HCT116 (cell line): ENCODE measurements around the gene ERC2. TPM values are rescaled to one million over a fixed set of nuclear protein-coding genes. Genes with fewer than 3 reads are reported as not detected.

ENCODE experiments used
- ATAC-seq: fragments of 200-7000 bp; cut with Tn5 transposase; 2 replicates; pipeline ENCODE4 v1.9.1; 2020; ENCODE audit warnings: mild to moderate bottlenecking, moderate library complexity
- BruUV-seq: library from RNA; stranded (reverse); fragments of 400-500 nt; replicated peaks from 2 replicates; lab custom pipeline; 2021; lab: Mats Ljungman, UMichigan
- CTCF ChIA-PET: fragments of 300-600 bp; sonication (Branson Sonifier 250); formaldehyde crosslinking; loops from one replicate; lab custom pipeline; 2021; ENCODE audit warnings: antibody characterized with exemption; lab: Charles Lee
- POLR2A ChIA-PET: fragments of 300-600, 350-600 bp; sonication (Branson Sonifier 250); formaldehyde crosslinking; loops from one replicate; lab custom pipeline; 2021; ENCODE audit warnings: antibody characterized with exemption; lab: Charles Lee
- RAD21 ChIA-PET, 2 experiments: fragments of 300-600 bp; sonication (Branson Sonifier 250); formaldehyde crosslinking; loops; one replicate each; lab custom pipeline; 2023; ENCODE audit warnings: low total read pairs in 2 of 2; ENCODE audit not compliant: uncharacterized antibody in 2 of 2, unreplicated experiment in 2 of 2, low non-redundant PET in 1 of 2; lab: Charles Lee
- DNase-seq: peaks from one replicate; pipeline ENCODE4 v3.0.0-alpha.2; 2010; ENCODE audit warnings: low read depth, low spot score
- H2AFZ ChIP-seq: fragments of 200-600 bp; shearing (Covaris generic), sonication (generic); 2 replicates; pipeline ENCODE4 v1.6.1; 2017; ENCODE audit warnings: low read depth, mixed run types, mixed read lengths, antibody characterized with exemption, low read length; ENCODE audit not compliant: poor library complexity, severe bottlenecking
- H3K27ac ChIP-seq: 2 replicates; pipeline ENCODE4 v1.5.1; 2012; ENCODE audit warnings: low read depth, low read length
- H3K27me3 ChIP-seq: fragments of 200-600 bp; sonication (generic); 2 replicates; pipeline ENCODE4 v1.6.1; 2016; ENCODE audit warnings: mixed run types, low read length, mixed read lengths; ENCODE audit not compliant: insufficient read depth
- H3K36me3 ChIP-seq, 2 experiments: fragments of 200-500 bp in 1 of 2; fragments of 200-600 bp in 1 of 2; sonication (Bioruptor generic) in 1 of 2; sonication (generic) in 1 of 2; 2 replicates each; pipeline versions ENCODE4 v1.5.1 to v1.6.1; 2014 to 2016; ENCODE audit warnings: low read length in 2 of 2, inconsistent platforms in 1 of 2, mixed read lengths in 1 of 2, mixed run types in 1 of 2; ENCODE audit not compliant: insufficient read depth in 2 of 2, control insufficient read depth in 1 of 2
- H3K4me1 ChIP-seq, 2 experiments: fragments of 200-600 bp in 1 of 2; sonication (generic) in 1 of 2; 2 replicates each; pipeline versions ENCODE4 v1.5.1 to v1.6.1; 2012 to 2017; ENCODE audit warnings: low read length in 2 of 2, inconsistent platforms in 1 of 2, mild to moderate bottlenecking in 1 of 2, mixed read lengths in 1 of 2, mixed run types in 1 of 2, moderate library complexity in 1 of 2; ENCODE audit not compliant: insufficient read depth in 2 of 2, control insufficient read depth in 1 of 2
- H3K4me2 ChIP-seq: fragments of 200-600 bp; sonication (generic); 2 replicates; pipeline ENCODE4 v1.6.1; 2017; ENCODE audit warnings: mixed run types, low read length, mixed read lengths
- H3K4me3 ChIP-seq, 2 experiments: fragments of 200-600 bp in 1 of 2; sonication (generic) in 1 of 2; replicated peaks in 1 of 2; 2 replicates each; pipeline ENCODE4 v1.5.1; 2011 to 2016; ENCODE audit warnings: low read length in 2 of 2, control low read depth in 1 of 2, low read depth in 1 of 2, mild to moderate bottlenecking in 1 of 2, mixed read lengths in 1 of 2, mixed run types in 1 of 2
- H3K79me2 ChIP-seq: fragments of 200-600 bp; sonication (generic); 2 replicates; pipeline ENCODE4 v1.6.1; 2017; ENCODE audit warnings: mild to moderate bottlenecking, mixed run types, low read length, moderate library complexity, mixed read lengths; ENCODE audit not compliant: insufficient read depth
- H3K9ac ChIP-seq: fragments of 200-600 bp; sonication (generic); 2 replicates; pipeline ENCODE4 v1.6.1; 2016; ENCODE audit warnings: low read length, mixed read lengths
- H3K9me2 ChIP-seq: fragments of 200-600 bp; sonication (generic), shearing (Covaris generic); 2 replicates; pipeline ENCODE4 v1.6.1; 2017; ENCODE audit warnings: mixed run types, mild to moderate bottlenecking, moderate library complexity; ENCODE audit not compliant: insufficient read depth
- H3K9me3 ChIP-seq, 2 experiments: fragments of 200-500 bp in 1 of 2; fragments of 200-600 bp in 1 of 2; sonication (Bioruptor generic) in 1 of 2; sonication (generic) in 1 of 2; 2 replicates each; pipeline ENCODE4 v1.6.1; 2014 to 2017; ENCODE audit warnings: low read length in 2 of 2, mixed read lengths in 2 of 2, inconsistent platforms in 1 of 2, low read depth in 1 of 2, mild to moderate bottlenecking in 1 of 2, mixed run types in 1 of 2, moderate library complexity in 1 of 2; ENCODE audit not compliant: control insufficient read depth in 1 of 2, insufficient read depth in 1 of 2
- H4K20me1 ChIP-seq: fragments of 200-600 bp; sonication (generic), shearing (Covaris generic); 2 replicates; pipeline ENCODE4 v1.6.1; 2017; ENCODE audit warnings: mixed run types, mild to moderate bottlenecking, moderate library complexity; ENCODE audit not compliant: insufficient read depth
- CBX3 ChIP-seq: IDR thresholded peaks from 2 replicates; pipeline ENCODE4 v1.6.1; 2012; ENCODE audit warnings: low read depth
- CTCF ChIP-seq, 3 experiments: fragments of 200-600 bp in 1 of 3; sonication (generic) in 1 of 3; IDR thresholded peaks in 2 of 3; conservative IDR thresholded peaks in 1 of 3; 2 replicates each; pipeline ENCODE4 v1.5.1; 2012 to 2017; ENCODE audit warnings: low read depth in 2 of 3, low read length in 2 of 3, antibody characterized with exemption in 1 of 3, borderline replicate concordance in 1 of 3, control low read depth in 1 of 3, mild to moderate bottlenecking in 1 of 3, mixed read lengths in 1 of 3, mixed run types in 1 of 3, moderate library complexity in 1 of 3; ENCODE audit not compliant: insufficient read depth in 1 of 3
- MAX ChIP-seq: IDR thresholded peaks from 2 replicates; pipeline ENCODE4 v1.6.1; 2012
- SIN3A ChIP-seq: IDR thresholded peaks from 2 replicates; pipeline ENCODE4 v1.6.1; 2012; ENCODE audit warnings: low read depth
- ZFX ChIP-seq: fragments of 450-650 bp; IDR thresholded peaks from 2 replicates; pipeline ENCODE4 v1.6.1; 2017
- ZNF274 ChIP-seq: fragments of 200-500 bp; sonication (Bioruptor generic); IDR thresholded peaks from 2 replicates; pipeline ENCODE4 v1.6.1; 2014; ENCODE audit warnings: mild to moderate bottlenecking, low read depth, low read length, inconsistent platforms
- intact Hi-C: fragments of 100-400 bp; cut with micrococcal nuclease; formaldehyde crosslinking; loops from 2 replicates; pipeline ENCODE4 v1.10.0; 2022
- total RNA-seq: library from RNA; stranded (reverse); gene quantifications from one replicate; pipeline ENCODE4 v1.2.1, GENCODE V29; 2021; ENCODE audit not compliant: unreplicated experiment

ERC2 gene
- total RNA-seq, 1 experiment from 2014 or later = not detected

DNA sequence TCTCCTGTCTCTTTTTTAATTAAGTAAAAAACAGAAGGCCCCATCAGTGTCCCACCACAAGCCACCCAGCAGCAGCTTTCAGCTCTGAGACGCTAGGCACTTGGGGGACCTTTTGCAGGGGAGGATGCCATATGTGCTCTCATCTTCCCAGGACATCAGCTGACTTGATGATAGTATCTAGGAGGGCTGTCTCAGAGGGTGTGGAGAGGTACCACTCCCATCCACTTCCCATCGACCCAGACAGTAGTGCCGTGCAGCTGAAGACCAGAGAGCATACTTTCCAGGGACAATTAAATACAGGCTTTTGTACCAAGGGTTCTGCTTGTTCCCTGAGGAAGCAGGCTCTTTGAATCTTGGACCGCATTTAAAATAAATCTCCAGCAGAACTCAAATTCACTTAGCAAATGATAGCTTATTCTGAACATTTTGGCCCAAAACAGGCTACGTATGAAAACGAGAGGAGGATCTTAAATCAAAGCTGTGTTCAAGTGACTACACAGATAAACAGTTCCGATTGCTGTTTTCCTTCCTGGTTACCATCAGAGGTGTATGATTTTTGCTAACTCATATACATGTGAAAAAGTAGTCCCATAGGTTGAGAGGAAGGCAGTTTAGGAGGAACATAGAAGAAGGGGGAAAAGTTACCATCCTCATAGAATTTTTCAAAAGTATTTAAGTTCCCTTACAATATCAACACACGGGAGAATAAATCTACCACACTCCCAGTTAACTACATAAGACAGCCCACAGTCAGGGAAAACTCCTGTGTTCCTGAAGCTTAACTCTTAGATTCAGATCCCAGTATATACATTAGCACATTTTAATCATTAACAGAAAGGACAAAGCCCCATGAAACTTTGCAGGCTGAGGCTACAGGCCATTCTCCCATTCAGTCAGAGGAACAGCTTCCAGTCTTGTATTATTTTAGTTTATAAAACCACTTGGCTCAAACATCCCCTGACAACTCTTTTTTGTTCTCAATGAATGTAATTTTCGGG is 990.7 kb downstream of the ERC2 start:
- BruUV-seq = no TSS peak
- ChIA-PET RAD21 (no interaction called here), POLR2A (no interaction called here)
- no peak for DNase-seq
- no peaks in the 10 kb centered on the region for H3K27me3 ChIP-seq
- H3K4me2 ChIP-seq = no peak overlapping the region
- no peak for TF ChIP-seq SIN3A
- no peak for TF ChIP-seq ZNF274
- no peak for TF ChIP-seq CBX3
- no peak for TF ChIP-seq MAX
- no peak for TF ChIP-seq CTCF (IDR thresholded peaks at IDR 0.05 in 2 of 3, conservative IDR thresholded peaks at IDR 0.05 in 1 of 3; ENCODE audit: borderline replicate concordance in 1 of 3, insufficient read depth in 1 of 3, low read depth in 2 of 3, low read length in 2 of 3)
- TF ChIP-seq ZFX = no peak
- TF ChIP-seq, all 23 proteins: peak for 0
- Histone ChIP-seq H3K9me3 (no peaks in the 10 kb centered on the region; a peak in 2 of 4 replicates), H3K79me2 (no peaks in the 10 kb centered on the region), H3K4me1 (no peaks in the 10 kb centered on the region), H4K20me1 (no peaks in the 10 kb centered on the region), H3K4me3 (no peak overlapping the region), H2AFZ (no peak overlapping the region), H3K36me3 (no peaks in the 10 kb centered on the region), H3K27ac (no peak overlapping the region), H3K9me2 (no peaks in the 10 kb centered on the region), H3K9ac (no peak overlapping the region)
- CTCF ChIA-PET = no interaction called here
- intact Hi-C loops = no loop called here
- no peak for ATAC-seq
